ENCODE measurements around the gene RHEB. TPM values are rescaled to one million over a fixed set of nuclear protein-coding genes. Genes with fewer than 3 reads are reported as not detected.
A peak's percentile ranks its signal among the peaks of the same experiment; 100 is the strongest.

RHEB gene
- total and polyA plus RNA-seq, 2 experiments from 2014 or later: 127 to 157 TPM

DNA sequence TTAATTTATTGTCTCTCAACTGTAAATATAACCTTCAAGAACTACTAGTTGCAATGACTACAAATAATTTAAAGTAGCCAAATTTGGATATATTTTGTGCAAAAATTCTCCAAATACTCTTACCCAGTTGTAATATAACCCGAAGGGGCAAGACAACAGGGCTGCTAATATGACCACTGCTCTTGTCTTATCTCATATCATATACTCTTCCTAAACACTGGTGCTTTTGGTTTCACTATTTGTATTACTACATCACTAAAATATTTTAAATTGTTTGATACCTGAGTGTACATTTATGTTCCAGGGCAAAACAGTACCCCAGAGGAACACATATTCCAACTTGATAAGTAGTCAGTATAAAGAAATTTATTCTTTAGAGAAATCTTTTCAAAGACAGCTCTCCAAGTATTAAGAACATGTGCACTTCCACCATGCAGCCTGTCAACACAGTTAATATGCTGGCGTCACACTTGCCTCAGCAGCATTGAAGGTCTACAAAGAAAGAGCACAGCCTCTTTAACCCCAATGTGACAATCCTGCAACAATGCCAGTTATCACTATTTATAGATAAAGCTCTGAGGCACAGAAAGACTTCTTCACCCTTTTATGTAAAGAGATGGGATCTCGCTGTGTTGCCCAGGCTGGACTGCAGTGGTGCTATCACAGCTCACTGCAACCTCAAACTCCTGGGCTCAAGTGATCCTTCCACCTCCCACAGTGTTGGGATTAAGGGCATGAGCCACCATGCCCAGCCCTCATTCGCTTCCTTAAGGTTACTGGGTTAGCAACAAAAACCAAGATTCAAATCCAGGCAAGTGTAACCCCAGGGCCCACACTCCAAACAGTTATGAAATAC is 37.8 kb downstream of the RHEB start:
- Histone ChIP-seq H3K4me1 (ENCODE audit: low read depth) (no peaks in the 10 kb centered on the region), H3K27ac (peak overlapping the region; percentile 79), H3K9me3 (ENCODE audit: low read depth) (no peaks in the 10 kb centered on the region), H3K4me3 (no peak overlapping the region), H3K27me3 (no peaks in the 10 kb centered on the region), H3K36me3 (peaks cover 15% of the 10 kb centered on the region)
- TF ChIP-seq, protein P1, sequence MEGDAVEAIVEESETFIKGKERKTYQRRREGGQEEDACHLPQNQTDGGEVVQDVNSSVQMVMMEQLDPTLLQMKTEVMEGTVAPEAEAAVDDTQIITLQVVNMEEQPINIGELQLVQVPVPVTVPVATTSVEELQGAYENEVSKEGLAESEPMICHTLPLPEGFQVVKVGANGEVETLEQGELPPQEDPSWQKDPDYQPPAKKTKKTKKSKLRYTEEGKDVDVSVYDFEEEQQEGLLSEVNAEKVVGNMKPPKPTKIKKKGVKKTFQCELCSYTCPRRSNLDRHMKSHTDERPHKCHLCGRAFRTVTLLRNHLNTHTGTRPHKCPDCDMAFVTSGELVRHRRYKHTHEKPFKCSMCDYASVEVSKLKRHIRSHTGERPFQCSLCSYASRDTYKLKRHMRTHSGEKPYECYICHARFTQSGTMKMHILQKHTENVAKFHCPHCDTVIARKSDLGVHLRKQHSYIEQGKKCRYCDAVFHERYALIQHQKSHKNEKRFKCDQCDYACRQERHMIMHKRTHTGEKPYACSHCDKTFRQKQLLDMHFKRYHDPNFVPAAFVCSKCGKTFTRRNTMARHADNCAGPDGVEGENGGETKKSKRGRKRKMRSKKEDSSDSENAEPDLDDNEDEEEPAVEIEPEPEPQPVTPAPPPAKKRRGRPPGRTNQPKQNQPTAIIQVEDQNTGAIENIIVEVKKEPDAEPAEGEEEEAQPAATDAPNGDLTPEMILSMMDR (IDR thresholded peaks at IDR 0.05; ENCODE audit: low read depth, low read length): no peak
- DNase-seq (ENCODE audit: low read depth in 1 of 2, low spot score in 1 of 2): no peak

DNA sequence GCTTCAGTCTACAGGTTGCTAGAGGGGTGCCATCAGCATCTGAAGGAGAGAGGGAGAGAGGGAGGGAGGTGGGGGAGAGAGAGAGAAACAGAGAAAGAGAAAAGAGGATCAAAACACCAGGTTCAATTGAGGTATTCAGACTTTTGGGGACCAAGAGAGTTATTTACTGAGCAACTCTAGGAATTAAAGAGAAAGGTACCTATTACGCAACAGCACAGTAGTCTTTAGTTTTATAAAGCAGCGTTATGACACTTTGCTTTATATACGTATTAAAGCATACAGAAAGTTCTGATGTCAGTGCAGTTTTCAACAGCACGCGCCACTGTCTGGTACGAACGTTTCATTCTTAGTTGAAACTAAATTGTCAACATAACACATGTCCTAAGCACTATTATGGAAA is 41.8 kb downstream of the RHEB start:
- DNase-seq (ENCODE audit: low read depth in 1 of 2, low spot score in 1 of 2): no peak
- H3K27ac ChIP-seq: no peak overlapping the region
- no peaks in the 10 kb centered on the region for H3K27me3 ChIP-seq
- H3K4me1 ChIP-seq (ENCODE audit: low read depth): no peaks in the 10 kb centered on the region
- peaks cover 17% of the 10 kb centered on the region for H3K36me3 ChIP-seq
- H3K4me3 ChIP-seq: no peak overlapping the region
- TF ChIP-seq, protein P1 (IDR thresholded peaks at IDR 0.05; ENCODE audit: low read depth, low read length): no peak
- H3K9me3 ChIP-seq (ENCODE audit: low read depth): no peaks in the 10 kb centered on the region

DNA sequence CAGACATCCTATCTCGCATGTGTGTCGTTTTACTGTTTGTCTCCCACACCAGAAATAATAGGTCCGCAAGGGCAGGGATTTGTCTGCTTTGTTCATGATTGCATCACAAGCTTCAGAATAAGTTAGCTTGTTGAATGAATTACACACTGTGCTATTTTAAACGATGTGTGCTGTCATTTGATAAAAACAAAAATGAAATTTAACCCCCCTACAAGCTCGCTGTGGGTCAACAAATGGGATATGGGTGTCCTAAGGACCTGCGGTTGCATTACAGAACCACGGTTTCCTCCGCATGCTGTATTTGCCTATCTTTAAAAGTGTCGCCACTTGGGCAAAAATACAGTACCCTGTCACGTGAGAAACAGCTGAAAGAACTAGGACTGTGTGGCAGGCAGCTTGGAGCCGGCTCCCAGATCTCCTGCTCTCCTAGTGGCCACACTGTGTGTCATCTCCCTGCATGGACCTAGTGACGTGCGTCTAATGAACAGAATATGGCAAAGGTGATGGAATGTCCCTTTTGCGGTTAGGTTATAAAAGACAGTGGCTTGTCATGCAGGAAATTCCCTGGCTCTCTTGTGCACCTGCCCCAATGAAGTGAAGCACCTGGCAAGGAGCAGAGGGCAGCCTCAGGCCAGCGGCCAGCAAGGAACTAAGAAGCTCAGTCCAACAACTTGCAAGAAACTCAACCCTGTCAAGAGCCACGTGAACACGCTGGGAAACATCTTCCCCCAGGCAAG is 46.9 kb downstream of the RHEB start:
- Histone ChIP-seq H3K36me3 (peaks cover 35% of the 10 kb centered on the region), H3K27ac (no peak overlapping the region)
- peak in 1 of 2 donors; percentile 68 for DNase-seq (ENCODE audit: low read depth in 1 of 2, low spot score in 1 of 2)

GRCh38 chr7:151470711-151471110 is 49.0 kb downstream of the RHEB start:
- H3K27me3 ChIP-seq: no peaks in the 10 kb centered on the region
- H3K4me3 ChIP-seq: no peak overlapping the region
- no peak overlapping the region for H3K27ac ChIP-seq
- peaks cover 41% of the 10 kb centered on the region for H3K36me3 ChIP-seq
- TF ChIP-seq, protein P1 (IDR thresholded peaks at IDR 0.05; ENCODE audit: low read depth, low read length): no peak
- H3K9me3 ChIP-seq (ENCODE audit: low read depth): no peaks in the 10 kb centered on the region
- no peaks in the 10 kb centered on the region for H3K4me1 ChIP-seq (ENCODE audit: low read depth)
- no peak for DNase-seq (ENCODE audit: low read depth in 1 of 2, low spot score in 1 of 2)

More for the DNA sequence above, 46.9 kb downstream of the RHEB start:
- no peaks in the 10 kb centered on the region for H3K9me3 ChIP-seq (ENCODE audit: low read depth)
- TF ChIP-seq, protein P1 (IDR thresholded peaks at IDR 0.05; ENCODE audit: low read depth, low read length): no peak
- H3K27me3 ChIP-seq: no peaks in the 10 kb centered on the region
- H3K4me1 ChIP-seq (ENCODE audit: low read depth): no peaks in the 10 kb centered on the region
- H3K4me3 ChIP-seq: no peak overlapping the region

DNA sequence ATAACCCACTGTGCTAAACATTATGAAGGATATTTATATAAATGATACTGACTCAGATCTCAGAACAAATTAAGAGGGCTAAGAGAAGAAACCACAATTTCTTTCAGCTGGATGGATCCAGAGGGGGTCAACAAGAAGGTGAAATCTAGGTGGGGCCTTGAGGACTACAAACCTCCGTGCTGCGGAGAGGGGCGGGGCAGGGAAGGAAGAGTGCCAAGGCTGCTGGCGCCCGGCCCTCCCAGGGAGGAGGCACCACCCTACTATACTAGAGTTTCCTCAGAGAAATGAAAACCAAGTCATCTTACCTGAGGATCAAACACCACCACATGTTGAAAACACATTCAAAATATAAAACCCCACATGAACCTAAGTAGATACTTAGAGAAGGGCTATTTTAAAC is 50.4 kb downstream of the RHEB start:
- Histone ChIP-seq H3K4me1 (ENCODE audit: low read depth) (no peaks in the 10 kb centered on the region), H3K4me3 (no peak overlapping the region), H3K27ac (no peak overlapping the region), H3K36me3 (peaks cover 41% of the 10 kb centered on the region), H3K9me3 (ENCODE audit: low read depth) (no peaks in the 10 kb centered on the region), H3K27me3 (no peaks in the 10 kb centered on the region)
- no peak for DNase-seq (ENCODE audit: low read depth in 1 of 2, low spot score in 1 of 2)
- TF ChIP-seq, protein P1 (IDR thresholded peaks at IDR 0.05; ENCODE audit: low read depth, low read length): no peak
